SH-SY5Y (cell line): ENCODE results near the gene SLX4IP.

Experiments used
- GATA2 ChIP-seq: IDR thresholded peaks from 2 replicates; pipeline ENCODE4 v1.6.1; 2011; ENCODE audit warnings: mild to moderate bottlenecking, low read depth, low read length
- GATA3 ChIP-seq: IDR thresholded peaks from 2 replicates; pipeline ENCODE4 v1.6.1; 2011; ENCODE audit warnings: low read depth, mild to moderate bottlenecking, low read length, moderate library complexity

DNA sequence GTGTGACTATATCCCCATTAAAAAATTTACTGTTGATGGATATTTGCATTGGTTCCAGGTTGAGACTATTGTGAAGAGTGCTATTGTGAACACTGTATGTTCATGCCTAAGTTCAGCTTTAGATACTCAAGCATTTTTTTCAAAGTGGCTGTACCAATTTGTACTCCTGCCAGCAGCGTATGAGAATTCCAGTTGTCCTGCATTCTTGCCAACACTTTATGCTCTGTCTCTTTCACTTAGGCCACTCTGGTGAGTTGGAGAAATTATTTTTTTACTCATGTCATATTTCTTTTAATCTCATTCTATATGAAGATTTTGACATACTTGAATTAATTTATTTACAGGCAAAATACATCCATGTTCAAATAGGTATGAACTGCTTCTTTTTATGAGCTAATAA is 162.5 kb downstream of the SLX4IP start:
- TF ChIP-seq GATA2: no peak
- TF ChIP-seq GATA3: no peak
